Coronary artery (tissue), 2 donors: ENCODE measurements around the gene AGR2.

Source experiments
- DNase-seq: peaks from one replicate; pipeline ENCODE4 v3.0.0-alpha.2; 2017; ENCODE audit warnings: low spot score
- H3K27ac ChIP-seq, 2 donors: fragments of 200-600 bp; sonication (generic); one replicate each; pipeline ENCODE4 v1.5.1; 2016 to 2019
- H3K4me3 ChIP-seq: fragments of 200-600 bp; sonication (generic); 2 replicates; pipeline ENCODE4 v1.5.1; 2016; ENCODE audit warnings: mild to moderate bottlenecking, moderate library complexity
- CTCF ChIP-seq: fragments of 200-600 bp; sonication (generic); IDR thresholded peaks from one replicate; pipeline ENCODE4 v1.5.1; 2019; ENCODE audit warnings: antibody characterized with exemption

Gene AGR2

GRCh38 chr7:16765436-16765859, 39.4 kb downstream of the AGR2 start:
- Histone ChIP-seq H3K27ac (no peak overlapping the region), H3K4me3 (no peak overlapping the region)
- DNase-seq: no peak
- no peak for TF ChIP-seq CTCF

- Histone ChIP-seq H3K4me3 (no peak overlapping the region), H3K27ac (no peak overlapping the region)
- TF ChIP-seq CTCF: no peak
- no peak for DNase-seq
Observed at GRCh38 chr7:16764942-16765341, 39.9 kb downstream of the AGR2 start.

DNA sequence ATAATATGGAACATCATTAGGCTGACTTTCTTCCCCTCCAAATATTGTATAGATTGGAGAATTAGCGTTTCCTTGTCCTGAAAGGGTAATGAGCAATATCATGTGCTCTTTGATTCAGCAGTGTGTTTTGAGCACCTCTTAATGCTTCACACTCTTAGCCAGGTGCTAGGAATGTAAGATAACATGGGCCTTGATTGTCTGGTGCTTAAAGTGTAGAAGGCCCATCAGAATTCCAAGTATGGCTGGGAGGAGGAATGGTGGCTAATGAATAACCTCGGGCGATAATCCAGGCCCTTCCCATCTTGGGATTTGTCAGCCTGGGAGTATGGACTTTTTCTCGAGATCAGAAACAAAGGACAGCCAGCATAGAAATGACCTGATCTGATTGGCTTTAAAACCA, 42.6 kb downstream of the AGR2 start:
- DNase-seq: no peak
- H3K4me3 ChIP-seq: no peak overlapping the region
- H3K27ac ChIP-seq: no peak overlapping the region
- TF ChIP-seq CTCF: no peak

DNA sequence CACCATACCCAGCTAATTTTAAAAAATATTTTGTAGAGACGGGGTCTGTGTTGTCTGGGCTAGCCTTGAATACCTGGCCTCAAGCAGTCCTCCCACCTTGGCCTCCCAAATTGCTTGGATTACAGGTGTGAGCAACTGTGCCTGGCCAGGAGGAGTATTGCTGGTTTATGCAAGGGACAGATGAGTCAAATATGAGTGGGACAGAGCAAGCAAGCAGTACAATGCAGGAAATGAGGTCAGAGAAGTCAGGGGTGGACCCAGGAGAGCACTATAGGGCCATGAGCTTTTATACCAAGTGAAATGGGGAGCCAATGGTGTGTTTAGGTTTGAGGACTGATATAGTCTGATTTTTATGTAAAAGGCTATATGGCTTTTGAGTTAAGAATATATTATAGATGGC, 45.0 kb downstream of the AGR2 start:
- Histone ChIP-seq H3K4me3 (no peak overlapping the region), H3K27ac (no peak overlapping the region)
- no peak for DNase-seq
- TF ChIP-seq CTCF: no peak

- no peak for TF ChIP-seq CTCF
- no peak for DNase-seq
- H3K27ac ChIP-seq: no peak overlapping the region
- H3K4me3 ChIP-seq: no peak overlapping the region
Observed at GRCh38 chr7:16758631-16759611, 45.9 kb downstream of the AGR2 start.

- no peak overlapping the region for H3K4me3 ChIP-seq
- TF ChIP-seq CTCF: no peak
- no peak for DNase-seq
Observed at GRCh38 chr7:16758036-16758435, 46.8 kb downstream of the AGR2 start.

DNA sequence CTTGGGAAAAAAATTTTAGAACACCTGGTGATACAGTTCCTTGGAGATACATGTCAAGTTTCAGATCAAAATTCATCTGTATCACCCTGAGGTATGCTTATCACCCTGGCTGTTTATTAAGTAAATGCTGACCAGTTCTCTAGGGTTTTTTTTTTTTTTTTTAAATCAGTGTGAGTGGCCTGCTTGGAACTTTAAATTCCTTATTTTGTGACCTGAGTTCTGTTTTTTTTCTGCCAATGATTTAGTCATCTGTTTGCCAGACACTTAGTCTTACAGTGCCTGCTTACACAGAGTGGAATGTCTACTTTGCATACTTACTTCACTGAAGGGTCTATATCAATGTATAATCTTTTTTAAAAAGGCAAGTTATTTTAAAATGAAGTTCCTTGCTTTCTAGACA, 49.4 kb downstream of the AGR2 start:
- Histone ChIP-seq H3K27ac (no peak overlapping the region), H3K4me3 (no peak overlapping the region)
- DNase-seq: no peak
- TF ChIP-seq CTCF: no peak

More at GRCh38 chr7:16758036-16758435, 46.8 kb downstream of the AGR2 start:
- H3K27ac ChIP-seq: no peak overlapping the region
